Upper lobe of left lung (tissue), 4 donors: ENCODE measurements around the gene NR1H4.

Experiments used
- POLR2A ChIP-seq, 4 donors: fragments of 450-650 bp; IDR thresholded peaks; one replicate each; pipeline ENCODE4 v1.5.1; 2016 to 2017; ENCODE audit warnings: antibody characterized with exemption in 4 of 4, mild to moderate bottlenecking in 2 of 4
- TF ChIP-seq, protein P1 (sequence below), 6 experiments: fragments of 450-650 bp in 4 of 6; fragments of 200-600 bp in 2 of 6; sonication (generic) in 2 of 6; IDR thresholded peaks; one replicate each; pipeline ENCODE4 v1.5.1; 2016 to 2019; ENCODE audit warnings: antibody characterized with exemption in 6 of 6

DNA sequence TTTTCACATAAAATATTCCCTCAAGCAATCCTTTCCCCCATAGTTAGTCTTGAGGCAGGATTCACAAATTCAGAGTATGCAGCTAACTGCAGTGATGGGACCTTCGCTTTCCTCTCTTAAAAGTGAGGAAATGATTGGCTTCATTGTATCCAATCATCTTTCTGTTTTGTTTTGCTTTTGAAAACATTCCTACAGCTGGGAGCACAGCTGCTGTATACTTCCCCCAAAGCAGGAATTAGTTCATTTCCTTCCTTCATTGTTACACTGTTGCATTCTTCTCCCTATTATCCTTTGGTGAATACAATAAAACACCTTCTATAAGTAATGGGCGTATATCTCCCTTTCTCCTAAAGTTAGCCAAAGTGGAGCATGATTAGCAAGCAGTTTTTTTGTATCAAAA lies 90.4 kb downstream of the NR1H4 start:
- TF ChIP-seq, protein P1, sequence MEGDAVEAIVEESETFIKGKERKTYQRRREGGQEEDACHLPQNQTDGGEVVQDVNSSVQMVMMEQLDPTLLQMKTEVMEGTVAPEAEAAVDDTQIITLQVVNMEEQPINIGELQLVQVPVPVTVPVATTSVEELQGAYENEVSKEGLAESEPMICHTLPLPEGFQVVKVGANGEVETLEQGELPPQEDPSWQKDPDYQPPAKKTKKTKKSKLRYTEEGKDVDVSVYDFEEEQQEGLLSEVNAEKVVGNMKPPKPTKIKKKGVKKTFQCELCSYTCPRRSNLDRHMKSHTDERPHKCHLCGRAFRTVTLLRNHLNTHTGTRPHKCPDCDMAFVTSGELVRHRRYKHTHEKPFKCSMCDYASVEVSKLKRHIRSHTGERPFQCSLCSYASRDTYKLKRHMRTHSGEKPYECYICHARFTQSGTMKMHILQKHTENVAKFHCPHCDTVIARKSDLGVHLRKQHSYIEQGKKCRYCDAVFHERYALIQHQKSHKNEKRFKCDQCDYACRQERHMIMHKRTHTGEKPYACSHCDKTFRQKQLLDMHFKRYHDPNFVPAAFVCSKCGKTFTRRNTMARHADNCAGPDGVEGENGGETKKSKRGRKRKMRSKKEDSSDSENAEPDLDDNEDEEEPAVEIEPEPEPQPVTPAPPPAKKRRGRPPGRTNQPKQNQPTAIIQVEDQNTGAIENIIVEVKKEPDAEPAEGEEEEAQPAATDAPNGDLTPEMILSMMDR (IDR thresholded peaks at IDR 0.05), result no peak
- TF ChIP-seq POLR2A (IDR thresholded peaks at IDR 0.05), result no peak
